WTC11 (cell line): ENCODE measurements around the gene RASSF3. TPM values are rescaled to one million over a fixed set of nuclear protein-coding genes. Genes with fewer than 3 reads are reported as not detected.
"Not testable (repeated sequence)": the region's sequence is repeated elsewhere in the genome, so short reads cannot be mapped to it uniquely, and the experiment has no call there.

ENCODE experiments used
- ATAC-seq: fragments of 200-7000 bp; cut with Tn5 transposase; 2 replicates; pipeline ENCODE4 v1.10.0; 2021; ENCODE audit warnings: mild to moderate bottlenecking, moderate library complexity
- CTCF ChIA-PET: fragments of 300-600 bp; sonication (Branson Sonifier 250); formaldehyde crosslinking; loops from one replicate; lab custom pipeline; 2021; ENCODE audit warnings: antibody characterized with exemption; lab: Charles Lee
- POLR2A ChIA-PET: fragments of 350-600 bp; sonication (Branson Sonifier 250); formaldehyde crosslinking; loops from one replicate; lab custom pipeline; 2021; ENCODE audit warnings: antibody characterized with exemption; lab: Charles Lee
- DNase-seq: peaks from one replicate; pipeline ENCODE4 v3.0.0; 2021; ENCODE audit warnings: low spot score
- H3K27ac Mint-ChIP-seq: 2 replicates; pipeline ENCODE4 v1.8.0; 2021; ENCODE audit warnings: mixed read lengths
- H3K27me3 Mint-ChIP-seq: 2 replicates; pipeline ENCODE4 v1.8.0; 2021; ENCODE audit warnings: low read depth, mild to moderate bottlenecking, moderate library complexity, mixed read lengths
- H3K36me3 Mint-ChIP-seq: 2 replicates; pipeline ENCODE4 v1.8.0; 2021; ENCODE audit warnings: mixed read lengths
- H3K4me1 Mint-ChIP-seq: 2 replicates; pipeline ENCODE4 v1.8.0; 2022; ENCODE audit warnings: mixed read lengths
- H3K4me3 Mint-ChIP-seq: 2 replicates; pipeline ENCODE4 v1.8.0; 2021; ENCODE audit warnings: mild to moderate bottlenecking, moderate library complexity, mixed read lengths
- H3K9me3 Mint-ChIP-seq: 2 replicates; pipeline ENCODE4 v1.8.0; 2021; ENCODE audit warnings: mixed read lengths
- ARID4B ChIP-seq: sonication (generic); formaldehyde crosslinking; IDR thresholded peaks from 2 replicates; pipeline ENCODE4 v1.8.0; 2023; ENCODE audit warnings: missing genetic modification reagents, mild to moderate bottlenecking, borderline replicate concordance
- CDX4 ChIP-seq: fragments of 250-450 bp; sonication (Bioruptor Pico); IDR thresholded peaks from 2 replicates; pipeline ENCODE4 v1.9.0; 2021; ENCODE audit warnings: moderate library complexity, mild to moderate bottlenecking, inconsistent platforms, borderline replicate concordance
- E2F4 ChIP-seq: sonication (generic); formaldehyde crosslinking; IDR thresholded peaks from 2 replicates; pipeline ENCODE4 v1.8.1; 2022; ENCODE audit warnings: low read depth, mild to moderate bottlenecking, moderate library complexity, missing genetic modification reagents, borderline replicate concordance
- ELF4 ChIP-seq: sonication (generic); formaldehyde crosslinking; IDR thresholded peaks from 2 replicates; pipeline ENCODE4 v1.8.1; 2022; ENCODE audit warnings: low read depth, mild to moderate bottlenecking, moderate library complexity, missing genetic modification reagents
- FOXK1 ChIP-seq: sonication (generic); formaldehyde crosslinking; IDR thresholded peaks from 2 replicates; pipeline ENCODE4 v1.8.0; 2022; ENCODE audit warnings: mild to moderate bottlenecking, moderate library complexity, missing genetic modification reagents
- FOXP1 ChIP-seq: sonication (generic); formaldehyde crosslinking; IDR thresholded peaks from 2 replicates; pipeline ENCODE4 v1.8.0; 2022; ENCODE audit warnings: missing genetic modification reagents, mild to moderate bottlenecking, moderate library complexity, borderline replicate concordance
- GTF2I ChIP-seq: fragments of 250-450 bp; sonication (Bioruptor Pico); conservative IDR thresholded peaks from 2 replicates; pipeline ENCODE4 v1.4.0; 2021; ENCODE audit warnings: mild to moderate bottlenecking
- HMGXB4 ChIP-seq: sonication (generic); formaldehyde crosslinking; IDR thresholded peaks from 2 replicates; pipeline ENCODE4 v1.8.1; 2023; ENCODE audit warnings: mild to moderate bottlenecking, moderate library complexity, missing genetic modification reagents
- IRF1 ChIP-seq: sonication (generic); formaldehyde crosslinking; IDR thresholded peaks from 2 replicates; pipeline ENCODE4 v1.8.0; 2023; ENCODE audit warnings: missing genetic modification reagents
- MYBL2 ChIP-seq: sonication (generic); formaldehyde crosslinking; IDR thresholded peaks from 2 replicates; pipeline ENCODE4 v1.8.1; 2023; ENCODE audit warnings: mild to moderate bottlenecking, moderate library complexity, missing genetic modification reagents
- OVOL2 ChIP-seq: fragments of 250-450 bp; sonication (Bioruptor Pico); IDR thresholded peaks from 2 replicates; pipeline ENCODE4 v1.9.0; 2021; ENCODE audit warnings: mild to moderate bottlenecking, borderline replicate concordance
- PRDM15 ChIP-seq: sonication (generic); formaldehyde crosslinking; IDR thresholded peaks from 2 replicates; pipeline ENCODE4 v1.8.0; 2022; ENCODE audit warnings: missing genetic modification reagents
- PREB ChIP-seq: sonication (generic); formaldehyde crosslinking; IDR thresholded peaks from 2 replicates; pipeline ENCODE4 v1.8.1; 2022; ENCODE audit warnings: mild to moderate bottlenecking, missing genetic modification reagents, moderate library complexity, borderline replicate concordance
- SMAD3 ChIP-seq: sonication (generic); formaldehyde crosslinking; IDR thresholded peaks from 2 replicates; pipeline ENCODE4 v1.8.0; 2022; ENCODE audit warnings: missing genetic modification reagents, mild to moderate bottlenecking, borderline replicate concordance
- SMAD4 ChIP-seq: sonication (generic); formaldehyde crosslinking; IDR thresholded peaks from 2 replicates; pipeline ENCODE4 v1.8.0; 2022; ENCODE audit warnings: mild to moderate bottlenecking, missing genetic modification reagents
- TCF7 ChIP-seq: sonication (generic); formaldehyde crosslinking; IDR thresholded peaks from 2 replicates; pipeline ENCODE4 v1.8.0; 2022; ENCODE audit warnings: mild to moderate bottlenecking, low read depth, missing genetic modification reagents, moderate library complexity
- ZBTB21 ChIP-seq: sonication (generic); formaldehyde crosslinking; IDR thresholded peaks from 2 replicates; pipeline ENCODE4 v1.8.1; 2023; ENCODE audit warnings: mild to moderate bottlenecking, missing genetic modification reagents, borderline replicate concordance
- ZNF121 ChIP-seq: sonication (generic); formaldehyde crosslinking; IDR thresholded peaks from 2 replicates; pipeline ENCODE4 v1.8.0; 2023; ENCODE audit warnings: missing genetic modification reagents
- ZNF232 ChIP-seq: sonication (generic); formaldehyde crosslinking; IDR thresholded peaks from 2 replicates; pipeline ENCODE4 v1.8.0; 2022; ENCODE audit warnings: mild to moderate bottlenecking, missing genetic modification reagents
- ZNF396 ChIP-seq: fragments of 250-450 bp; sonication (Bioruptor Pico); IDR thresholded peaks from 2 replicates; pipeline ENCODE4 v1.8.0; 2021; ENCODE audit warnings: mild to moderate bottlenecking, moderate library complexity, borderline replicate concordance
- ZNF423 ChIP-seq: fragments of 250-450 bp; sonication (Bioruptor Pico); IDR thresholded peaks from 2 replicates; pipeline ENCODE4 v2.1.2; 2022; ENCODE audit warnings: mild to moderate bottlenecking, moderate library complexity
- total RNA-seq: library from RNA; stranded (reverse); gene quantifications from 3 replicates; pipeline ENCODE4 v1.2.3, GENCODE V29; 2021

Gene RASSF3
- total RNA-seq, 1 experiment from 2014 or later: 54.7 TPM

GRCh38 chr12:64613775-64614398 lies 3.6 kb downstream of the RASSF3 start:
- TF ChIP-seq ZNF121 (CRISPR knock-in tag): peak; percentile 90
- POLR2A ChIA-PET, H3K9me3 Mint-ChIP-seq, DNase-seq, H3K4me3 Mint-ChIP-seq, H3K27ac Mint-ChIP-seq, ATAC-seq, H3K27me3 Mint-ChIP-seq: not testable (repeated sequence)
- peaks cover 37% of the 10 kb centered on the region for H3K4me1 Mint-ChIP-seq
- peaks cover 11% of the 10 kb centered on the region for H3K36me3 Mint-ChIP-seq
- CTCF ChIA-PET: interaction anchor here (1.5 kb wide), 1 partner anchor 64 kb away, joined by 5 read pairs; no protein-coding TSS in a partner anchor

GRCh38 chr12:64616201-64616600 lies 5.9 kb downstream of the RASSF3 start:
- TF ChIP-seq SMAD3 (CRISPR knock-in tag) (no peak), PREB (CRISPR knock-in tag) (no peak), OVOL2 (CRISPR knock-in tag) (no peak), ELF4 (CRISPR knock-in tag) (no peak), PRDM15 (no peak), ARID4B (CRISPR knock-in tag) (no peak), FOXP1 (CRISPR knock-in tag) (no peak), CDX4 (CRISPR knock-in tag) (no peak), ZNF232 (CRISPR knock-in tag) (no peak), ZNF396 (CRISPR knock-in tag) (no peak), HMGXB4 (CRISPR knock-in tag) (no peak), E2F4 (CRISPR knock-in tag) (no peak), FOXK1 (CRISPR knock-in tag) (no peak), MYBL2 (no peak), IRF1 (CRISPR knock-in tag) (no peak), ZBTB21 (no peak), GTF2I (CRISPR knock-in tag) (no peak), SMAD4 (no peak), ZNF423 (CRISPR knock-in tag) (no peak), TCF7 (CRISPR knock-in tag) (no peak)
- ChIA-PET POLR2A (no interaction called here), CTCF (interaction anchor here (0.9 to 1.0 kb wide), 2 partner anchors 17 to 67 kb away, joined by 4 to 5 read pairs; no protein-coding TSS in a partner anchor)
- Mint-ChIP-seq H3K27me3 (no peaks in the 10 kb centered on the region), H3K4me3 (no peak overlapping the region), H3K27ac (peak overlapping the region; percentile 80), H3K36me3 (peaks cover 11% of the 10 kb centered on the region), H3K9me3 (no peaks in the 10 kb centered on the region), H3K4me1 (peaks cover 44% of the 10 kb centered on the region)
- ATAC-seq: no peak
- no peak for DNase-seq
